Activated CD8-positive, alpha-beta memory T cell treated with anti-CD3 and anti-CD28 coated beads for 1 hour (primary cell): ENCODE results near the gene STYK1.
A peak's percentile ranks its signal among the peaks of the same experiment; 100 is the strongest.

Experiments
- DNase-seq, 2 donors: peaks; one replicate each; pipeline ENCODE4 v3.0.0-alpha.2; 2020; ENCODE audit warnings: low read depth in 1 of 2; ENCODE audit errors: extremely low read depth in 1 of 2

The STYK1 gene, protein sequence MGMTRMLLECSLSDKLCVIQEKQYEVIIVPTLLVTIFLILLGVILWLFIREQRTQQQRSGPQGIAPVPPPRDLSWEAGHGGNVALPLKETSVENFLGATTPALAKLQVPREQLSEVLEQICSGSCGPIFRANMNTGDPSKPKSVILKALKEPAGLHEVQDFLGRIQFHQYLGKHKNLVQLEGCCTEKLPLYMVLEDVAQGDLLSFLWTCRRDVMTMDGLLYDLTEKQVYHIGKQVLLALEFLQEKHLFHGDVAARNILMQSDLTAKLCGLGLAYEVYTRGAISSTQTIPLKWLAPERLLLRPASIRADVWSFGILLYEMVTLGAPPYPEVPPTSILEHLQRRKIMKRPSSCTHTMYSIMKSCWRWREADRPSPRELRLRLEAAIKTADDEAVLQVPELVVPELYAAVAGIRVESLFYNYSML

GRCh38 chr12:10673659-10674384 is at the start of gene STYK1:
Gene STYK1 (minus strand): TSS chr12:10674052. CDS start chr12:10634618, 39,434 bp downstream.
- peak; percentile 54 to 68 for DNase-seq

DNA sequence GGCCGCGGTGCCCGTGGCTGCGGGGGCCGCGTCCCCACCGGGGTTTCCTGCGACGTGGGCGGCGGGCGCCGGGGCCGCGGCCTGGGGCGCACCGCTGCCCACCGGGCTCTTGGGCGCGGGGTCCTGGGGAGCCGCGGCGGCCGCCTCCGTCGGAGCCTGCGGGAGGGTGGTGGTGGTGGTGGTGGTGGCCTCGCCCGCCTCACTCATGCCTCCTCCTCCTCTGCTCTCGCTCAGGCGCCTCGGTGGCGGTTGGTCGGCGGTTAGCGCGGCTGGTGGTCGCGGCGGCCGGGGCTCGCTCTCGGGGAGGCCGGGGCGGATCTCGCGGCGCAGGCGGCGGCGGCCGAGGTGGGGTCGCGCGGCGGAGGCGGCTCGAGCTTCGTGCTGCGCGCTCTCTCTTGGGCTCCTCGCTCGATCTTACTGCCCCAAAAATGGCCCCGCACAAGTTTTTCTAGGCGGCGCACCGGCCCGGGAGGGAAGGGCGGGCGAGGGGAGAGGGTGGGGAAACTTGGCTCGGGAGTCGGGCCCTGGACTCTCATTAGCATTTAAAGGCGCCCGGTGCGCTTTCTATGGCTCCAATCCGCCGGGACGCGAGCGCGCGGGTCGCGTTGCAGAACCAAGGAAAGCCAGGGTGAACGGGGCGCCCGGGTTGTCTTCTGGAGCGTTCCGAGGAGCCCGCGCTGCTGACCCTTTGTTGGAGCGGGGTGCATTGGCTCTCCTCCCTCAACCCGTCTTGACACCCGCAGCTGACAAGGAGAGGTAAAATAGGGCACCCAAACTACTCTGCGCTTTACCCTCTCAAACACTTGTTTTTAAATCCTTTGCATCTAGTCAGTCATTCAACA is 49.3 kb upstream of the STYK1 start, which contains the start of gene YBX3:
Gene YBX3 (minus strand): TSS at position 419 of the 842 bp plus-strand sequence. CDS start 212 bp downstream, at position 207.
- peak in 1 of 2 donors; percentile 33 for DNase-seq

GRCh38 chr12:10722502-10722904 is 48.7 kb upstream of the STYK1 start:
- DNase-seq: peak; percentile 21 to 26

DNA sequence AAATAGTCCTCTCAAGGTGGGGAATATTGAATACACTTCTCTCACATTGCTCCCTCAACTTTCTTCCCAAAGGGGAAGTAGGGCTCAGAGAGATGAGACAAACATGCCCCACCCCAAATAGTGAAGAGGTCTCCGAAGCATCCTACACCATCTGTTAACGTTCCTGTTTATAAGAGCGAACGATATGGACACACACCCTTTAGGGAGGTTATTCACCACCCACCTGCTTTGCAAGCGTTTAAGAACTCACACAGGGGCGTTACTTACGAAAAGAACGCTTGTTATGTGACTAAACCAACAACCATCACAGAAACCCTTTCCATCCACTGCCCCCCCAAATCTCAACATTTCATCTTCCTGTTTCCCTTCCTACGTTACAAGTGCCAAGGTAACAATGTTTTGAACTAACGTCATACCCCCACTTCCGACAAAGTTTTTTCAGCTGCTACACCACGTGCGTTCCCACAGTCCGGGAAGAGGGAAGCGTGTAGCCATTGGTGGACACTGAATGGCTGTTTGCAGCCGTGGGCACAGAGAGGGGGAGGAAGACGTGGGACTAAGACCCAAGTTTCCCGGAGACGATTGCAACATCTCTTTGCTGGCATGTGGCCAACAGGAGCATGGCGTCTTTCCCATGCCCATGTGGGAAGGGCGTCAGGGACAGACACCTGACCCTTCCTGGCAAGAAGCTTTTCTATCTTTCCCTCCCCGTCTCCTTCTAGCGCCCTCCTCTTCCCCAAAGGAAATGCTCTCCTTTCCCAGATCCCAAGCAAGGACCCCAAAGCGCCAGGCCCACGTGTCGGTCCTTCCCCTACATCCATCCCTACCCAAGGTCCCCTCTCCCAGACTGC is 48.0 kb upstream of the STYK1 start:
- DNase-seq: peak; percentile 38 to 44

DNA sequence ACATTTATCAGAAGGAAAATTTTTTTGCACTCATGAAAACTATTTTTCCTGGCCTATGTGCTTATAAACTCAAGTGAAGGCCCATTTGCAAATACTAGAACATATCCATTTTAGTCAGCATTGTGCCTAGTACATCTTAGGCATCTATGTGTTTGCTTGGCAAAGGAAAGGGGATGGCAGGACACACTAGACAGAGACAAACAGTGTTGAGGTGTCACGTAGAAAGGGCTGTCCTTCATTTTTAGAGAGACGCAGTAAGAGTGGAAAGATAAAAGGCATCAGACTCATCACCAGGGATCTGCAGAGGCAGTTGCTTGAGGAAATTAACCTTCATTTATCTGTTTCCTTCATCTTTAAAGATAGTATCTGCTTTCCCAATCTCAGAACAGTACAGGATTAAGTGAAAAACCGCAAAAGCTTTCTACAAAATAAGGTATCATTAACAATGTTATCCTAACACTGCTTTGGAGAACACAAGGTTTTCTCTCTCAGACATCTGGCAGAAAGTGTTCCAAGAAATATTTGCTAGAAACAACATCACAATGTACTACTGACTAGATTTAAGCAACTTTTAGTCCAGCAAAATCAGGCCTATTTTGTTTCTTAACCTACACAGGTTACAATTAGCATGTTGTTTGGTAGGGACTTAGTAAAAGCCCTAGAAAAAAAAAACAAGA is 47.3 kb upstream of the STYK1 start:
- no peak for DNase-seq

- DNase-seq: no peak
These were observed 45.6 kb upstream of the STYK1 start for GRCh38 chr12:10719482-10719881.

GRCh38 chr12:10718279-10718821 is 44.5 kb upstream of the STYK1 start:
- no peak for DNase-seq

DNA sequence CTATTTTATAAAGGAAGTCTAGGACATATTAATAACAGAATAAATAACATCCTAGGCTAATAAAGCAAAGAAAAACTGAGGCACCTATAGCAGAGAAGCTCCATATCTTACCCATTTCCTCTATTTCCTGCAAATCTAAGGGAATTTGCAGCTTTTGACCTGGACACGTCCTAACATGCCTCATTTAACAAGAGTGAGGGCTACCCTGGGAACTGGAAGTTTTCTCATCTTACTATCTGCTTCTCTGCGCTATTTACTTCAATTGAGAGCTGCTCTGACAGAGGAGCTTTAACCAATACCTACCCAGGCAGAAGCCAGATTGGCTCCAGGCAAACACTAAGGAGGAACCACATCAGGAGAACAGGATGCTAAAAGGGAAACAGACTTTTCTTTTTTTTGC is 43.6 kb upstream of the STYK1 start:
- DNase-seq: no peak

GRCh38 chr12:10716704-10717315 is 43.0 kb upstream of the STYK1 start:
- no peak for DNase-seq

GRCh38 chr12:10716277-10716676 is 42.4 kb upstream of the STYK1 start:
- DNase-seq: no peak

DNA sequence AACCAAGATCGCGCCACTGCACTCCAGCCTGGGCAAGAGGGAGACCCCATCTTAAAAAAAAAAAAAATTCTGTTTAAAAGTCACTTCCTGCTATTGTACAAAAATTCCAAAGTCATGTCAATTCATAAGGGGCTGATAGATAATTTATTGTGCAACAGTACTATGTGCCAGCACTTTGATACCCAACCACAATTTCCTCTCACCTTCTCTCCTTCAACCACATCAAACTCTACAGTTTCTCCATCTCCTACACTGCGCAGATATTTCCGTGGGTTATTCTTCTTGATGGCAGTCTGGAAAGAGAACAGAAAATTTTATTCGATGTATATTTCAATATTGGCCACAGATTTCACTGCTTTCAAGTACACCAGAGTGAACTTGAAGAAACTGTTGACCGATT is 41.6 kb upstream of the STYK1 start:
- no peak for DNase-seq

GRCh38 chr12:10709808-10710207 is 36.0 kb upstream of the STYK1 start:
- no peak for DNase-seq

DNA sequence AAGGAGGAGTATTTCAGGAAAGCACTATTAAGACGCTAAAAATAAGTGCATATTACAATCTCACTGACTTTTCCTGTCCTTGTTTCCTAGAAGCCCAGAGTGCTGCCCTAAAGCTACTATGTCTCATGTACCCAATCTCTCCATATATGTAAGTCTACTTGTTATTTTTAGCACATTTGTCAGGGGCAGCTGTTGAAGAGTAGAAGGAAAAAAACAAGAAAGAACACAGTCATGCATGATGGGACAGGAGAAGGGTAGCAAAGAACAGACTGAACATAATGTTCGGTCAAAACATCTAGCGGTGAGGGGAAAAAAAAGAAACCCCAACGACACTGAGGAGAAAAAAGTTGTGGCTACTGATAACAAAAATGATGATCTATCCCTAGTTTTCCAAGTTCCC is 35.0 kb upstream of the STYK1 start:
- DNase-seq: no peak

DNA sequence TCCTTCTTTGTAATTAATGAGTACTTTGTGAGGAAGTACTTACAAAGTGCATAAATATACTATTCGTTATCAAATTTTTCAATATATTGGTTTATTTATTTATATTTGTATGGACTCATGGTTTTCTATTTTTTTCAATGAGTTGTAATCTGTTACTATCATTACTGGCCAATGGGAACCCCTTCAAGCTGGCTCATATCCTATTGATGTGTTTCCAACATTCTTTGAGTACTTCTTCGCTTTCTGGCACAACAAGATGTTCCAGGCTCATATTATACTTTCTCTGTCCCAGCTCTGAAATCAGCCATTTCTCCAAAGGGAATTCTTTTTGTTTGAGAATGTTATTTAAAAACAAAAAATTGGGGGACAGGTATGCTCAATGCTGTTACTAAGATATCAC is 31.8 kb upstream of the STYK1 start:
- no peak for DNase-seq

DNA sequence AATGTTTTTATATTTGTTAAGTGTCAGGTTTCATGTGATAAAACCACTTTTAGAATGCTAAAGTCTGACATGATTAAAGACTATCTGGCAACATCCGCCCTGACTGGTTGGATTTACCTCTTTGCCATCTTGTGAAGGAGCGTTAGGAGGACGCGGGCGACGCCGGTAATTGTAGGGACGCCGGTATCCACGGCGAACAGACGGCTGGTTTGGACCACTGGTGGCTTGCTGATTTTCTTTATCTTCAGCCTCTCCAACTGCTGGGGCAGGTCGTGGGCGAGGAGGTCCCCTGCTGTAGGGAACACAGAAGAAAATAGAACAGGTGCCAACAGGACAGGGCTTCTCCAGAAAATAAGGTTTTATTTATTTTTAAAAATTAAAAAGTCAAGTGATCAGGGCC is 28.0 kb upstream of the STYK1 start:
- no peak for DNase-seq

DNA sequence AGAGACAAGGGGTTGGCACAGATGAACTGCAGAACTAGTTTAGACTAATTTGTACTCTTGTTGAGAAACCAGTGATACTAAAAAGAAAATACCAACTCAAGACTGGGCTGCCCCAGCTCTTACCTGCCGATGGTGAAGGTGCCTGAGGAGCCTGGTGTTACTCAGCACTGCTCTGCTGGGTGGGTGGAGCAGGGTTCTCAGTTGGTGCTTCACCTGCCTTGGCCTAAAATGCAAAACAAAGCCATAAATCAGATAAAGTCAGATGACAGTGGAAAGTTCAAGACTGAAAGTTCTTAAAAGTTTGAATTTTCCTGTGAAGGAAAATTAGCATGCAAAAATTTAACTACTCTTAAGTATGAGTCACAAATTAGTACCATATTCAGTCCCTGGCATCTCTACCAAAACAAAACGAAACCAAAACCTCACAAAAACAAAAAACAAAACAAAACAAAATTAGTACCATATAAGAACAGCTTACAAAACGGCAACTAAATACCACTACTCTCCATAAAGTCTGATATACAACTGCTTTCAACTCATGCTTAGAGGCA is 27.4 kb upstream of the STYK1 start:
- DNase-seq: no peak

DNA sequence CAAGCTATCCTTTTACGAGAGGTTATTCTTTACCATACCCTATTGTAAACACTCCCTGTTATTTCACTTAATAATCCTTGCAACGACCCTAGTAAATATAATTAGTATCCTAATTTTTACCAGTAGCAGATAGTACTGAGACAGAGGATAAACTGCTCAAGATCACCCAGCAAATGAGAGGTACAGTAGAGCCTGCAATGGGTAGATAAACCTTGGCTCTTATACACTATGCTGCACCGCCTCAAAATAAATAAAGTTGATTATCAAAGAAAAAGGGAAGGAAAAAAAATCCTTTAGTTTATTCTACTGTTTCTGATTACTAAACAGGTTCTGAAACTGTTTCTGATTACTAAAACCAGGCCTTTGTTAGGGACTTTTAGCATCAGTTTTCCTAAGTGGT is 26.7 kb upstream of the STYK1 start:
- DNase-seq: no peak

DNA sequence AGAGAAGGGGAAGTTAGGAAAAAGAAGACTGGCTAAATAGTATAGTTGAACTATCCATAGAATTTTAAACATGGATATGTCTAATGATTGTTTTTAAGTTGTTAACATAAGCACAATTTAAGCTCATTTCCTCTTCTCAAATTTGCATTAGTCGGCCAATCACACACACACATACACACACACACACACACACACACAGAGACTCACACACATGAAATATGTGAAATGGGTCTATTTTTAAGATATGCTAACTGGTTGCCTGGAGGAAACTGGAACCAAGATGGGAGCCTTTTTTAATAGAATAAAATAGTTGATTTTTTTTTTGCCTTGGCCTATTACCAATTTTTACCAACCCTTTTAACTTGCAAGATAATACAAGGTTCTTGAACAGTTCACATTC is 24.0 kb upstream of the STYK1 start:
- no peak for DNase-seq

DNA sequence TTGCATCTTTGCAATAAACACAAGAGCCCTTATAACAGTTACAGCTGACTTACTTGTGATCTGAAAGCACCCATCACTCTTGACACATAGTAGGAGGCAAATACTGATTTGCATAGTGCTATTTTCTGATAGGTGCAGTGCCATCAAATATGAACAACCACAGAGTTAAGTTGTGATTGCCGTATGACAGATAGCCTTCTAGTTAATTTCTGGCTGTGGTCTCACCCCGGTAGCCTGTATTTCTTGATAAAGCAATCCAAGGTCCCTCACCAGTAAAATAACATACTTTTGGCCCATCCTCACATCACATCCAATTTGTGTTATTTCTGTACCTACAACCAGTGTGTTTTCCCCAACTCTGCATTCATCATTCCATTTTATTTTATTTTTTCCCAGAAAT is 23.3 kb upstream of the STYK1 start:
- DNase-seq: no peak
